ENCODE data around the gene CLDN1. TPM values are rescaled to one million over a fixed set of nuclear protein-coding genes. Genes with fewer than 3 reads are reported as not detected.

CLDN1 gene
- total and polyA plus RNA-seq, 2 donors (not counting 1 experiment from before 2014, with no cell fraction given): not detected

DNA sequence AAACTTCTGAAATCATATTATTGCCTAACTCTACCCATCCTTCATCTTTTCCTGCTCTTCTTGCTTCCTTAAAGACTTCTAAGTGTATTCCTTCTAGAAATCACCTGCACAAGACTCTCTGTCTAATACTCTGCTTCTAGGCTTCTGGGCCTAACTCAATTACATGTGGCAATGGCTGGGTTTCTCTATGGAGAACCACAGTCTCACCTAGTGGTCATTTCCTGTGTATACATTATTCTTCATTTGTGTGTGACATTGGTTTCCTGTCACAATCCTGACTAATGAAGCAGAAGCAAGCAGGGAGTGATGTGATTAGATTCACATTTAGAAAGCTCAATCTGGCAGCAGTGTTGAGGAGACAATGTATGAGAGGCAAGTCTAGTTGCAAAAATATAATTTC is 16.9 kb upstream of the CLDN1 start:
- Histone ChIP-seq H3K4me2 (replicated peaks; ENCODE audit: low read depth, low read length, poor library complexity, severe bottlenecking) (no peak overlapping the region), H3K9ac (ENCODE audit: low read length) (no peak overlapping the region), H3K4me3 (ENCODE audit: control extremely low read depth in 1 of 5, extremely low read depth in 1 of 5, insufficient read depth in 1 of 5, low read depth in 2 of 5, low read length in 4 of 5) (no peak overlapping the region), H3K36me3 (replicated peaks in 1 of 2; ENCODE audit: control extremely low read depth in 1 of 2, control insufficient read depth in 1 of 2, extremely low read depth in 1 of 2, insufficient read depth in 2 of 2, low read length in 1 of 2) (no peaks in the 10 kb centered on the region), H3K27me3 (replicated peaks in 1 of 4; ENCODE audit: control extremely low read depth in 1 of 4, control insufficient read depth in 3 of 4, insufficient read depth in 4 of 4, low read length in 3 of 4) (no peaks in the 10 kb centered on the region), H3K79me2 (ENCODE audit: control insufficient read depth, insufficient read depth, low read length) (no peaks in the 10 kb centered on the region), H3K27ac (ENCODE audit: low read length in 2 of 2) (no peak overlapping the region), H2AFZ (ENCODE audit: insufficient read depth, low read depth, low read length, poor library complexity, severe bottlenecking) (no peak overlapping the region), H3K4me1 (ENCODE audit: control insufficient read depth in 2 of 2, insufficient read depth in 2 of 2, low read length in 2 of 2) (no peaks in the 10 kb centered on the region), H4K20me1 (ENCODE audit: control insufficient read depth, insufficient read depth, low read length, poor library complexity, severe bottlenecking) (no peaks in the 10 kb centered on the region), H3K9me3 (ENCODE audit: control extremely low read depth in 1 of 3, control insufficient read depth in 2 of 3, insufficient read depth in 1 of 3, low read length in 2 of 3) (peaks cover 0 to 4% (median 0%) of the 10 kb centered on the region in 3 donors)
- DNase-seq (no peak), ATAC-seq (ENCODE audit: low read depth) (no peak)
- Mint-ChIP-seq H3K4me1 (no peaks in the 10 kb centered on the region), H3K27ac (no peak overlapping the region), H3K9me3 (ENCODE audit: insufficient read depth) (peaks cover 2% of the 10 kb centered on the region), H3K4me3 (no peak overlapping the region), H3K27me3 (peaks cover 4% of the 10 kb centered on the region)
- CTCF ChIA-PET: no interaction called here
- intact Hi-C loops (cut with micrococcal nuclease): no loop called here
- TF ChIP-seq CTCF (IDR thresholded peaks at IDR 0.05): no peak
- TF ChIP-seq EZH2 (IDR thresholded peaks at IDR 0.05; ENCODE audit: borderline replicate concordance, insufficient read depth, low read depth, low read length, poor library complexity, severe bottlenecking): no peak
- POLR2A ChIA-PET: no interaction called here

DNA sequence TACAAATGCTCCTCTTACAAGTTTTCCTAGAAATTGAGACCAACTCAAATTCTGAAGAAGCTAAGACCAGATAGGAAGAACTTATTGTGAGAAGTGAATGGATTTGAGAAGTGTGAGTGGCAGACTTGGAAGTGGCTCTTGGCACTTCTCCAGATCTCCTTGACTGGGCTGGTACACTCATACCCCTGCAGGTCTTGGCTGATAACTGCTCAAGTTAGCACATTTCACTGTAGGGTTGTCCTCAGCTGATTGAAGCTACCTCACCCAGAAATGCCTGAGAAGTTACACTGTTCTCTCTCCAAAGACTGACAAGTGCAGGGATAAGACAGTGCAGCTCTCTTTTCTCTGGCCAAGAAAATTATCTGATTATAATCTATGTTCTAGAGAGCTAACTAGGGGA is 16.5 kb upstream of the CLDN1 start:
- DNase-seq (no peak), ATAC-seq (ENCODE audit: low read depth) (no peak)
- Mint-ChIP-seq H3K4me3 (no peak overlapping the region), H3K4me1 (no peaks in the 10 kb centered on the region), H3K9me3 (ENCODE audit: insufficient read depth) (peaks cover 2% of the 10 kb centered on the region), H3K27ac (no peak overlapping the region), H3K27me3 (peaks cover 4% of the 10 kb centered on the region)
- Histone ChIP-seq H3K4me3 (ENCODE audit: control extremely low read depth in 1 of 5, extremely low read depth in 1 of 5, insufficient read depth in 1 of 5, low read depth in 2 of 5, low read length in 4 of 5) (no peak overlapping the region), H3K4me1 (ENCODE audit: control insufficient read depth in 2 of 2, insufficient read depth in 2 of 2, low read length in 2 of 2) (no peaks in the 10 kb centered on the region), H3K9ac (ENCODE audit: low read length) (no peak overlapping the region), H3K79me2 (ENCODE audit: control insufficient read depth, insufficient read depth, low read length) (no peaks in the 10 kb centered on the region), H3K9me3 (ENCODE audit: control extremely low read depth in 1 of 3, control insufficient read depth in 2 of 3, insufficient read depth in 1 of 3, low read length in 2 of 3) (peaks cover 0 to 4% (median 0%) of the 10 kb centered on the region in 3 donors), H3K27me3 (replicated peaks in 1 of 4; ENCODE audit: control extremely low read depth in 1 of 4, control insufficient read depth in 3 of 4, insufficient read depth in 4 of 4, low read length in 3 of 4) (no peaks in the 10 kb centered on the region), H4K20me1 (ENCODE audit: control insufficient read depth, insufficient read depth, low read length, poor library complexity, severe bottlenecking) (no peaks in the 10 kb centered on the region), H3K36me3 (replicated peaks in 1 of 2; ENCODE audit: control extremely low read depth in 1 of 2, control insufficient read depth in 1 of 2, extremely low read depth in 1 of 2, insufficient read depth in 2 of 2, low read length in 1 of 2) (no peaks in the 10 kb centered on the region), H3K27ac (ENCODE audit: low read length in 2 of 2) (no peak overlapping the region), H3K4me2 (replicated peaks; ENCODE audit: low read depth, low read length, poor library complexity, severe bottlenecking) (no peak overlapping the region), H2AFZ (ENCODE audit: insufficient read depth, low read depth, low read length, poor library complexity, severe bottlenecking) (no peak overlapping the region)
- CTCF ChIA-PET: no interaction called here
- POLR2A ChIA-PET: no interaction called here
- intact Hi-C loops (cut with micrococcal nuclease): no loop called here
- TF ChIP-seq CTCF (IDR thresholded peaks at IDR 0.05) (no peak), EZH2 (IDR thresholded peaks at IDR 0.05; ENCODE audit: borderline replicate concordance, insufficient read depth, low read depth, low read length, poor library complexity, severe bottlenecking) (no peak)
